Neuronal stem cell (in vitro differentiated cells): ENCODE data around the gene TCEA2. TPM values are rescaled to one million over a fixed set of nuclear protein-coding genes. Genes with fewer than 3 reads are reported as not detected.
A peak's percentile ranks its signal among the peaks of the same experiment; 100 is the strongest.

Experiments
- DNase-seq: peaks from one replicate; pipeline ENCODE4 v3.0.0-alpha.2; 2013; ENCODE audit warnings: low spot score
- H2AFZ ChIP-seq: one replicate; pipeline ENCODE4 v1.6.1; 2013; ENCODE audit warnings: mild to moderate bottlenecking, low read length, inconsistent platforms
- H2AK5ac ChIP-seq: 2 replicates; pipeline ENCODE4 v1.6.1; 2013; ENCODE audit warnings: low read depth, mild to moderate bottlenecking, inconsistent platforms, low read length, moderate library complexity, mixed read lengths
- H2BK120ac ChIP-seq: 2 replicates; pipeline ENCODE4 v1.6.1; 2013; ENCODE audit warnings: low read depth, mild to moderate bottlenecking, inconsistent platforms, low read length, moderate library complexity, mixed read lengths
- H2BK12ac ChIP-seq: one replicate; pipeline ENCODE4 v1.6.1; 2013; ENCODE audit warnings: low read length, inconsistent platforms
- H2BK15ac ChIP-seq: 2 replicates; pipeline ENCODE4 v1.6.1; 2013; ENCODE audit warnings: mild to moderate bottlenecking, low read length, inconsistent platforms, mixed read lengths
- H2BK5ac ChIP-seq: one replicate; pipeline ENCODE4 v1.6.1; 2013; ENCODE audit warnings: inconsistent platforms, mild to moderate bottlenecking, low read length, moderate library complexity
- H3K14ac ChIP-seq: one replicate; pipeline ENCODE4 v1.6.1; 2013; ENCODE audit warnings: low read length, inconsistent platforms
- H3K18ac ChIP-seq: 2 replicates; pipeline ENCODE4 v1.6.1; 2013; ENCODE audit warnings: low read length, inconsistent platforms
- H3K23ac ChIP-seq: 2 replicates; pipeline ENCODE4 v1.6.1; 2013; ENCODE audit warnings: low read depth, mild to moderate bottlenecking, mixed read lengths, low read length, inconsistent platforms; ENCODE audit not compliant: poor library complexity
- H3K27ac ChIP-seq: replicated peaks from 3 replicates; pipeline ENCODE4 v1.5.1; 2013; ENCODE audit warnings: low read length, inconsistent platforms
- H3K27me3 ChIP-seq, 3 experiments: 2 replicates each; pipeline ENCODE4 v1.6.1; 2013; ENCODE audit warnings: low read length in 3 of 3, mild to moderate bottlenecking in 2 of 3, inconsistent platforms in 1 of 3, low read depth in 1 of 3, mixed read lengths in 1 of 3, moderate library complexity in 1 of 3; ENCODE audit not compliant: control insufficient read depth in 3 of 3, insufficient read depth in 3 of 3
- H3K36me3 ChIP-seq, 2 donors: replicated peaks in 1 of 2; 2 replicates each; pipeline ENCODE4 v1.6.1; 2013; ENCODE audit warnings: low read length in 2 of 2; ENCODE audit not compliant: control insufficient read depth in 2 of 2, insufficient read depth in 2 of 2
- H3K4ac ChIP-seq: 2 replicates; pipeline ENCODE4 v1.6.1; 2013; ENCODE audit warnings: inconsistent platforms, mild to moderate bottlenecking, low read length, moderate library complexity
- H3K4me1 ChIP-seq, 2 donors: 1 replicate in 1 of 2; 2 replicates in 1 of 2; pipeline ENCODE4 v1.6.1; 2013; ENCODE audit warnings: low read length in 2 of 2, low read depth in 1 of 2; ENCODE audit not compliant: control insufficient read depth in 2 of 2, insufficient read depth in 1 of 2
- H3K4me2 ChIP-seq: one replicate; pipeline ENCODE4 v1.6.1; 2013; ENCODE audit warnings: mild to moderate bottlenecking, low read length, inconsistent platforms; ENCODE audit not compliant: insufficient read depth, poor library complexity, severe bottlenecking
- H3K4me3 ChIP-seq, 2 donors: 2 replicates each; pipeline ENCODE4 v1.5.1; 2013; ENCODE audit warnings: low read length in 2 of 2, mild to moderate bottlenecking in 2 of 2, inconsistent platforms in 1 of 2, moderate library complexity in 1 of 2
- H3K79me1 ChIP-seq: one replicate; pipeline ENCODE4 v1.6.1; 2013; ENCODE audit warnings: low read depth, mild to moderate bottlenecking, inconsistent platforms, low read length, moderate library complexity
- H3K9ac ChIP-seq: one replicate; pipeline ENCODE4 v1.6.1; 2013; ENCODE audit warnings: mild to moderate bottlenecking, low read depth, low read length, inconsistent platforms; ENCODE audit not compliant: poor library complexity
- H3K9me3 ChIP-seq, 2 donors: replicated peaks in 1 of 2; 2 replicates each; pipeline versions ENCODE3 to v1.6.1; 2013; ENCODE audit warnings: low read length in 2 of 2, mild to moderate bottlenecking in 2 of 2, inconsistent platforms in 1 of 2, low read depth in 1 of 2, mixed read lengths in 1 of 2, moderate library complexity in 1 of 2; ENCODE audit not compliant: control insufficient read depth in 2 of 2, insufficient read depth in 1 of 2
- H4K8ac ChIP-seq: one replicate; pipeline ENCODE4 v1.6.1; 2013; ENCODE audit warnings: low read depth, mild to moderate bottlenecking, inconsistent platforms, low read length, moderate library complexity
- H4K91ac ChIP-seq: one replicate; pipeline ENCODE4 v1.6.1; 2013; ENCODE audit warnings: low read length, low read depth, mild to moderate bottlenecking, inconsistent platforms; ENCODE audit not compliant: poor library complexity
- WGBS, 2 donors: extraction: QIAGEN DNeasy Blood & Tissue Kit; methylation state at CpG; one replicate each; pipeline ENCODE4 v1.1.7; 2013; ENCODE audit warnings: missing lambda C conversion rate in 2 of 2, mixed read lengths in 1 of 2; ENCODE audit not compliant: insufficient read length in 2 of 2, insufficient replicate concordance in 1 of 2; ENCODE audit errors: extremely low coverage in 2 of 2; 5-methylcytosine and 5-hydroxymethylcytosine counted together
- polyA plus RNA-seq, 2 experiments: library from polyadenylated mRNA; stranded (reverse); fragments of 200-250 nt; gene quantifications; one replicate each; pipeline ENCODE4 v1.2.3, GENCODE V29; 2013

The TCEA2 gene
- 111 TPM for polyA plus RNA-seq (2013, experiment 1 of 2)
- 113 TPM for polyA plus RNA-seq (2013, experiment 2 of 2)

GRCh38 chr20:64062596-64063388 lies at the start of gene TCEA2:
TSS of gene TCEA2 (plus strand) at chr20:64063198. CDS start at chr20:64063313, 115 bp downstream.
- Histone ChIP-seq H3K9me3 (no peaks in the 10 kb centered on the region), H3K36me3 (no peaks in the 10 kb centered on the region), H3K27me3 (peaks cover 0 to 3% (median 0%) of the 10 kb centered on the region in 3 experiments), H3K4me3 (peak within 1 kb of the TSS; percentile 92 to 96), H3K27ac (no peak within 1 kb of the TSS), H3K23ac (peak within 1 kb of the TSS; percentile 99), H3K4me2 (peak within 1 kb of the TSS; percentile 89), H2BK5ac (peak within 1 kb of the TSS; percentile 39), H2AK5ac (peak within 1 kb of the TSS; percentile 92), H2BK15ac (peak within 1 kb of the TSS; percentile 37), H4K91ac (peak within 1 kb of the TSS; percentile 82), H2AFZ (peak within 1 kb of the TSS; percentile 96), H3K14ac (peak within 1 kb of the TSS; percentile 71), H4K8ac (peak within 1 kb of the TSS; percentile 86), H3K4me1 (peaks cover 15 to 22% of the 10 kb centered on the region in 2 donors), H2BK12ac (no peak within 1 kb of the TSS), H3K4ac (peak within 1 kb of the TSS; percentile 78), H3K9ac (peak within 1 kb of the TSS; percentile 92), H3K18ac (peak within 1 kb of the TSS; percentile 97), H2BK120ac (peak within 1 kb of the TSS; percentile 31), H3K79me1 (peaks cover 9% of the 10 kb centered on the region)
- peak; percentile 91 for DNase-seq
- no CpG with 5 or more reads among the region's 85 CpGs for WGBS, 2 donors

- no peak overlapping the region for H2BK12ac ChIP-seq
- H3K23ac ChIP-seq: no peak overlapping the region
- H2BK15ac ChIP-seq: no peak overlapping the region
- H3K4me2 ChIP-seq: no peak overlapping the region
- H3K18ac ChIP-seq: no peak overlapping the region
- no peaks in the 10 kb centered on the region for H3K4me1 ChIP-seq
- no peak overlapping the region for H3K14ac ChIP-seq
- no peaks in the 10 kb centered on the region for H3K9me3 ChIP-seq
- H3K27ac ChIP-seq: no peak overlapping the region
- WGBS, 2 donors: no CpG with 5 or more reads among the region's 2 CpGs
- H3K4ac ChIP-seq: no peak overlapping the region
- H3K4me3 ChIP-seq: no peak overlapping the region
- H3K9ac ChIP-seq: no peak overlapping the region
- H2BK120ac ChIP-seq: no peak overlapping the region
- peaks cover 41 to 78% of the 10 kb centered on the region in 2 donors for H3K36me3 ChIP-seq
- no peak for DNase-seq
- H2BK5ac ChIP-seq: no peak overlapping the region
- H3K27me3 ChIP-seq: no peaks in the 10 kb centered on the region
- peaks cover 4% of the 10 kb centered on the region for H3K79me1 ChIP-seq
- no peak overlapping the region for H4K8ac ChIP-seq
- no peak overlapping the region for H4K91ac ChIP-seq
- no peak overlapping the region for H2AFZ ChIP-seq
- no peak overlapping the region for H2AK5ac ChIP-seq
These were observed 47.4 kb upstream of the TCEA2 start for GRCh38 chr20:64015635-64016034.

DNA sequence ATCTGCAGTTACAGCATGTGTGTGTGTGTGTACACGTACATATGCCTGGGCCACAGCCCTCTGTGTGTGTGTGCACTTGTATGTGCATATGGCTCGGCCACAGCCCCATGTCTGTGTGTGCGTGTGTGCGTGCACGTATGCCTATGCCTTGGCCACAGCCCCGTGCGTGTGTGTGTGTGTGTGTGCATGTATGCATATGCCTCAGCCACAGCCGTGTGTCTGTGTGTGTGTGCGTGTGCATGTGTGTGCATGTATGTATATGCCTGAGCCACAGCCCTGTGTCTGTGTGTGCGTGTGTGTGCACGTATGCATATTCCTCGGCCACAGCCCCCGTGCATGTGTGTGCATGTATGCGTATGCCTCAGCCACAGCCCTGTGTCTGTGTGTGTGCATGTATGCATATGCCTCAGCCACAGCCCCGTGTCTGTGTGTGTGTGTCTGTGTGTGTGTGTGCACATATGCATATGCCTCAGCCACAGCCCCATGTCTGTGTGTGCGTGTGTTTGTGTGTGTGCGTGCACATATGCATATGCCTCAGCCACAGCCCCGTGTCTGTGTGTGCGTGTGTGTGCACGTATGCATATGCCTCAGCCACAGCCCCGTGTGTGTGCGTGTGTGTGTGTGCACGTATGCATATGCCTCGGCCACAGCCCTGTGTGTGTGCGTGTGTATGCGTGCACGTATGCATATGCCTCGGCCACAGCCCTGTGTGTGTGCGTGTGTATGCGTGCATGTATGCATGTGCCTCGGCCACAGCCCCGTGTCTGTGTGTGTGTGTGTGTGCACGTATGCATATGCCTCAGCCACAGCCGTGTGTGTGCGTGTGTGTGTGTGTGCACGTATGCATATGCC lies 41.6 kb upstream of the TCEA2 start:
- no peak overlapping the region for H3K4ac ChIP-seq
- no peak for DNase-seq
- no peak overlapping the region for H2BK5ac ChIP-seq
- peak overlapping the region; percentile 11 for H4K91ac ChIP-seq
- peaks cover 16% of the 10 kb centered on the region for H3K79me1 ChIP-seq
- peak overlapping the region; percentile 6 for H2BK12ac ChIP-seq
- H3K4me1 ChIP-seq: no peaks in the 10 kb centered on the region
- no peak overlapping the region for H2AK5ac ChIP-seq
- peak overlapping the region; percentile 70 for H3K9ac ChIP-seq
- H3K27me3 ChIP-seq: no peaks in the 10 kb centered on the region
- peak overlapping the region; percentile 86 for H4K8ac ChIP-seq
- no peak overlapping the region for H2AFZ ChIP-seq
- no CpG with 5 or more reads among the region's 36 CpGs for WGBS, 2 donors
- peak overlapping the region in 1 of 2 donors; percentile 33 for H3K4me3 ChIP-seq
- peak overlapping the region; percentile 91 for H3K23ac ChIP-seq
- peaks cover 65 to 88% of the 10 kb centered on the region in 2 donors for H3K36me3 ChIP-seq
- H2BK120ac ChIP-seq: no peak overlapping the region
- H3K4me2 ChIP-seq: no peak overlapping the region
- H3K9me3 ChIP-seq: peaks cover 0 to 3% of the 10 kb centered on the region in 2 donors
- no peak overlapping the region for H3K27ac ChIP-seq
- peak overlapping the region; percentile 82 for H3K14ac ChIP-seq
- no peak overlapping the region for H3K18ac ChIP-seq
- H2BK15ac ChIP-seq: no peak overlapping the region
